GM15510 (cell line): ENCODE results near the gene FBLN7.

ENCODE experiments used
- POLR2A ChIP-seq: IDR thresholded peaks from 3 replicates; pipeline ENCODE4 v1.6.1; 2011; ENCODE audit warnings: borderline replicate concordance; ENCODE audit not compliant: insufficient read length; ENCODE audit errors: extremely low read depth

FBLN7 gene

GRCh38 chr2:112184121-112184520 lies 45.9 kb downstream of the FBLN7 start:
- no peak for TF ChIP-seq POLR2A

GRCh38 chr2:112185131-112185530 lies 46.9 kb downstream of the FBLN7 start:
- no peak for TF ChIP-seq POLR2A

DNA sequence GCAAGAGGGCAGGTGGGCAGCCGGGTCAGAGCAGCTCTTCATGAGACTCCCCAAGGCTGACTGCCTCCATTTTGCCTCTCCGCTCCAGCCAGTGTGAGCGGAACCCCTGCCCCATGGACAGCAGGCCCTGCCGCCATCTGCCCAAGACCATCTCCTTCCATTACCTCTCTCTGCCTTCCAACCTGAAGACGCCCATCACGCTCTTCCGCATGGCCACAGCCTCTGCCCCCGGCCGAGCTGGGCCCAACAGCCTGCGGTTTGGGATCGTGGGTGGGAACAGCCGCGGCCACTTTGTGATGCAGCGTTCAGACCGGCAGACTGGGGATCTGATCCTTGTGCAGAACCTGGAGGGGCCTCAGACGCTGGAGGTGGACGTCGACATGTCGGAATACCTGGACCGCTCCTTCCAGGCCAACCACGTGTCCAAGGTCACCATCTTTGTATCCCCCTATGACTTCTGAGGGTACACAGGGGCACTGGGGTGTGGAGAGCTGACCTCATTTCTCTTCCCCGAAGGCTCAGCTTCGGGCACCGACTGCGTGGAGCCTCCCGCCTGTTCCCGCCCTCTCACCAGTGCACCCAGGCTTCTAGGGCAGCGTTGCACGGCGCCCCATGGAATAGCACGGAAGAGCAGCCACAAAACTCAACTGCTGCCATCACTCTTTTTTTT lies 49.0 kb downstream of the FBLN7 start:
- TF ChIP-seq POLR2A = no peak

DNA sequence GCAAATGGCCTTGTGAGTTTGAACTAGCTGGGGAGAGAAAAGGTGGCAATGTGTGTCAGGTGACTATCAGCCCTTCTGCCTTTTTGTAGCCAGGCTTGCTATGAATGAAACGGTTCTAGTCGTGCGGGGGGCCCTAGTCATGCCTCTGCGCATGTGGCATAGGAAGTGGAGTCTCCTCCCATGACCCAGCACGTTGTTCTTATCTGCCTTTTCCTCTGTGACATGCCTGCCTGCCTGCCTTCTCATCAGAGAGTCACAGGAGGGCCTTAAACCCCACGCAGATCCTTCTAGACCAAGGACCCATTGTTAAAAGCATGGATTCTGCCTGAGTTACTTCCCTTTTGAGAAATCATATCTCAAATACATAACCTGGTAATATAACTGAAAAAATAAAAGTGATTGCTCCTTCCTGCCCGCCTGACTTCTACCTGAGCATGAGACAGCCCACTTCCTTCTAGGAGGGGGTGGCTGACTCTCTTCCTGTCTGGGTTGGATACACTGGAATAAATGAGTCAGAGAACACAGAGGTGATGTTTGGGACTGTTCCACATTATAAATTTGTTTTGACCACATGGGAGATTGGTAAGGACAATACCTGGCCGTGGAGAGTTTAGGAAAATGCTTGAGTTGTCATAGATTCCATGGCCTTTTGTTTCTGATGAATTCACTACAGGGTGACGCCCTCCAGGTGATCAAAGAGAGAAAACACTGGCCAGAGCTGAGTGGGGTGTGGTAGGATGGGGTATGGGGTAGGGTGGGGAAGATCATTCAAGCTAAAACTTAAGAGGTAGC lies 49.8 kb downstream of the FBLN7 start:
- TF ChIP-seq POLR2A = no peak

DNA sequence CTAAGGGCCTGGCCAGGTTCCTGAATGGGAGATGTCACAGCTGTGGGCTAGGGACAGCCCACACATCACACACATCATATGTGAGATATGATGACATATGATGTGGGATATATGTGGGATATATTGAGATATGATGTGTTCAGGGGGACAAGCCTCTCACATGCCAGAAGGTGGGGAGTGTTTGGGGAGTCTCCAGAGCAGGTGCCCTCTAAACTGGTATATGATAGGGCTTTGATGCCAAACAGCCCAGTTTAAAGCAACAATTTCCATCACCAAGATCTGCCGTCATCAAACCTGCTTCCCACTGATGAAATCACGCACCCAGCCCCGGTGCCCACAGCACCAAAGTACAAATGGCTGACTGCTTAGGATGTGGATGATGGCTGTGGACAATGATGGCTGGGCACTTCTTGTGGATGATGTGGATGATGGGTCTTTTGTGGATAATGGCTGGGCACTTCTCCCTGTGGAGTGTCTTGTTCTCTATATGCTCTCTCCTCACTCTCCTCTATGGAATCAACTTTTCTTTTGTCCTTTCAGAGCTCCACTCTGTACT lies 50.9 kb downstream of the FBLN7 start:
- TF ChIP-seq POLR2A = no peak

- no peak for TF ChIP-seq POLR2A
Observed at GRCh38 chr2:112194028-112194427, 55.8 kb downstream of the FBLN7 start.

- no peak for TF ChIP-seq POLR2A
Observed at GRCh38 chr2:112194482-112194881, 56.3 kb downstream of the FBLN7 start.

- TF ChIP-seq POLR2A = no peak
Observed at GRCh38 chr2:112195167-112195766, 57.1 kb downstream of the FBLN7 start.

- no peak for TF ChIP-seq POLR2A
Observed at GRCh38 chr2:112195950-112196349, 57.8 kb downstream of the FBLN7 start.

DNA sequence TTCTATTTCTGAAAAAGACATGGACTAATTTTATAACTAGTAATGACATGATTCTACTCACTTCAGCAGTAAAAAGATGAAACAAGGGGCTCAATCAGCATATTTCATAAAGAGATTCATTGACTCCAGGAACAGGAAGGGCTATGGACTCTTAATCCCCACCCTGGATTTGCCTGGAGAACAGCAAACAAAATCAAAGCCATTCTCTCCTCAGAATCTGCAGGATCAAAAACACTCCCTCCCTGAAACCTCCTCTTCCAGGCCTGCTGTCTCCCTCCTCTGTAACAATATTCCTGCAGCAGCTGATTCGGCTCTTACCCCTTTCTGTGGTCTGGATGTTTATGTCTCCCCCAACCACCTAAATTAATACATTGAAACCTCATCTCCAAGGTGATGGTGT lies 59.7 kb downstream of the FBLN7 start:
- TF ChIP-seq POLR2A = no peak

GRCh38 chr2:112198780-112199179 lies 60.6 kb downstream of the FBLN7 start:
- TF ChIP-seq POLR2A = no peak

- no peak for TF ChIP-seq POLR2A
Observed at GRCh38 chr2:112199188-112199587, 61.0 kb downstream of the FBLN7 start.

DNA sequence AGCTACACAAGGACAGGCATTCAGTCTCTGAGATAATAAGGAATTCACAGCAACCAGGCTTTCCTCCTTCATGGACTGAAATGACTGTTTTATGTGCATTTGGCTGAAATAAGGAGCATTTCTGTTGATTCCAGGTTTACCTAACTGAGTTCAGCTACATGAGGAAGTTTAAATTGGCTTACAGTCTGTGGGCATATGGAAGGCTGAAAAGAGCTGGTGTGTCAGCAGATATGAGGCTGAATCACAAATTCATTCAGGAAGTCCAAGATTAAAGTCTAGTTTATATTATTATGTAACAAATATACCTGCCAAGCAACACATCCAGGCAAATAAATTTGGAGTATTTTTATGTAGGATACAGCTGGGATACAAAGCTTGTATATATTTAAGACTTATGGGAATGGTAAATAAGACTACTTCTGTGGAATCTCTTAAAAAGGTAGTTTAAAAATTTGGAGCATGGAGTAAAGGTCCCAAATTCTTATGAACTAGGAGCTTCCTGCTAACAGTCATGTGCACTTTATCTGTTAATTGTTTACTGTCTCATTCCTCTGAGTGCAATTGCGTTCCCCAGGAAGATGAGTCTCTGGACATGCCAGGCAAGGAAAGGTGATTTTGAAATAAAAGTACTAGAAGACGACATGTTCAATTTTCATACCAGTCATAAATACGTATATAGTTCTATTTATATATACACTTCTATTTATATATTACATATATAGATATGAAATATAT lies 63.7 kb downstream of the FBLN7 start:
- TF ChIP-seq POLR2A = no peak

DNA sequence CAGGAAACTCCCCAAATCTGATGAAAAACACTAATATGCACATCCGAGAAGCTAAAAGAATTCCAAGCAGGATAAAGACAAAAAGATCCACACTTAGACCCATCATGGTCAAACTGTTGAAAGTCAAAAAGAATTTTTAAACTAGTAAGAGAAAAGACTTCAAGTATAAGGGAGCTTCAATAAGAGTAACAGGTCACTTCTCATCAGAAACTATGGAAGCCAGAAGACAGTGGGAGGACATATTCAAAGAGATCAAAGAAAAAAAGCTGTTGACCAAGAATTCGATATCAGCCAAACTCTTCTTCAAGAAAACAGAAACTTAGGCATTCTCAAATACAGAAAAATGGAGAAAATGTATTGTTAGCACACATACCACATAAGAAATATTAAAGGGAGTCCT lies 66.2 kb downstream of the FBLN7 start:
- no peak for TF ChIP-seq POLR2A

- no peak for TF ChIP-seq POLR2A
Observed at GRCh38 chr2:112216167-112216566, 78.0 kb downstream of the FBLN7 start.
